ENCODE data around the gene MYL2.

The MYL2 gene

GRCh38 chr12:110888256-110888991, 32.0 kb downstream of the MYL2 start:
- DNase-seq = no peak

DNA sequence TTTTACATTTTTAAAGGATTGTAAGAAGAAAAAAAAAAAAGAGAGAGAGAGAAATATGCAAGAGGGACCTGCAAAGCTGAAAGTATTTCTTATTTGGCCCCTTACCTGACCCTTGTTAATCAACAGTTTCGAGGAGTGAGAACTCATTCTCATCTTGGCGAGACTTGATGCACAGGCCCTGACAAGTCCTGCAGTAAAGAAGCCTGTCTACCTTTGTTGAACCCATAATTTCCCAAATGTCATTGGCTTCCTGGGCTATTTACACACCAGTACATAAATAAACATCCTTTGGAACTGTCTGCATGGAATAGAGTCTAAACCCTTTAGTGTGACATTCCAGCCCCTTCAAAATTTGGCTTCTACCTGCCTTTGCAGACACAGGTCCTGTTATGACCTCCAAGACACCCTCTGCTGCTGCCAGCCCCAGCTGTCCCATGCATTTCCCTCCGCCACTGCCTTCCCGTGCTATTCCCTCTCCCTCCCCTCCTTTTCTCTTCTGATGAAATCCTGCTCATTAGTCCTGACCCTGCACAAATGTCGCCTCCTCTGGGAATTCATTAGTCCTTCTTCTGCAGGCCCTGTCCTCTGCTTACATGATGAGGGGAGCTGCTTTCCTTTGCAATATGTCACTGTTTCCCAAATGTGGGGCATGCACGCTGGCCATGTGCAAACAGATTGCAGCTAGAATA, 35.1 kb downstream of the MYL2 start:
- DNase-seq = no peak

GRCh38 chr12:110883251-110883650, 37.1 kb downstream of the MYL2 start:
- no peak for DNase-seq

DNA sequence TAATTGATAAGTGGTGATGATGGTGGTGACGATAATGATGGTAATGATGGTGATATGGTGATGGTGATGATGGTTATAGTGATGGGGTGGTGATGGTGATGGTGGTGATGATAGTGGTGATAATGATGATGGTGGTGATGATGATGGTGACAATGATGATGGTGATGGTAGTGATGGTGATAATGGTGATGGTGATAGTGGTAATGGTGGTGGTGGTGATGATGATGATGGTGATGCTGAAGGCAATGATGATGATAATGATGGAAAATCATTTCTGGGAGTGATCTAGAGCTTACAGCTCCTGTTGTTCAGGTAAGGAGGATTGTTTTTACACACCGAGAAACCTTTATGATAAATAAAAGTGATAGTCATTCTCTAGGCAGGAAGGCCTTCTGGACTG, 39.7 kb downstream of the MYL2 start:
- DNase-seq = no peak

DNA sequence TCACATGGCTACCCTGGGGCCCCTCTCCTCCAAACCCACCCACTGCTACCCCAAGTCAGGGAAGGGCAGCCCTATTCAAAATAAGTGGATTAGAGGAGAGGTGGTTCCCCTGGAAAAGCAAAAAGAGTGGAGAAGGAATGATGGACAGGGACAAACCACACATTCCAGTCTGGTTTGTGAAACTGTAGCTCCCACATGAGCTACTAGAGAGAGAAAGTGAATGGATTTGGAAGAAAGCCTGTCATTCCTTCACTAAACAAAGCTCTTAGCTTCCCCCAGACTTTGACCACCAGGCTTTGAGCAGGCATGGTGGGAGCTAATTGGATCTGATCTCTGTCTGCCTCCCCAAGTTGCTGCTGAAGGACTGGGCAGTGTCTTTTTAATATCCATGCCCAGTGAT, 45.6 kb downstream of the MYL2 start:
- no peak for DNase-seq

- no peak for DNase-seq
Measured at GRCh38 chr12:110874351-110874750, 46.0 kb downstream of the MYL2 start.

DNA sequence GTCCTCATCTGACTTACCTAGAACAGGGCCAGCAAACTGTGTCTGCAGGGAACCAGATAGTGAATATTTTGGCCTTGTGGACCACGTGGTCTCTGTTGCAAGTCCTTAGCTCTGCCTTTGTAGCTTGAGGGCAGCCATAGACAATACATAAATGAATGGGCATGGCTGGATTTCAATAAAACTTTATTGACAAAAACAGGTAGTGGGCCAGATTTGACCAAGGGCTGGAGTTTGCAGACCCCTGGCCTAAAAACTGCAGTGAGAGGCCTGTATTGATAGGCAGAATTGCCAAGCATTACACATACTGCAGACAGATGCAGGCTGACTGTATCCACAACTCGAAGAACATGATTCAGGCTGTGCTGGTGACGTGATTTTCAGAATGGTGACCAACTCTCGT, 48.3 kb downstream of the MYL2 start:
- DNase-seq = no peak

DNA sequence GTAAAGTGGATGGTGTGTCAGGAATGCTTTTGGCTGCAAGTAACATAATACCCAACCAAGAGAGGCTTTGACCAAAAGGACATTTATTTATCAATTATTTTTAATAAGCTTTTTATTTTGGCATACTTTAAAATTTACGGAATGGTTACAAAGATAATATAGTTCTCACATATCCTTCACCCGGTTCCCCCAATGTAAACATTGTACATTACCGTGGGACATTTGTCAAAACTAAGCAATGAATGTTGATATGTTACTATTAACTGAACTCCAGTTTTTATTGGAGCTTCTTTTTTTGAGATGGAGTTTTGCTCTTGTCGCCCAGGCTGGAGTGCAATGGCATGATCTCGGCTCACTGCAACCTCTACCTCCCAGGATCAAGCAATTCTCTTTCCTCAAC, 50.6 kb downstream of the MYL2 start:
- no peak for DNase-seq

- no peak for DNase-seq
Measured at GRCh38 chr12:110869026-110869425, 51.4 kb downstream of the MYL2 start.

- no peak for DNase-seq
Measured at GRCh38 chr12:110865521-110865920, 54.9 kb downstream of the MYL2 start.

DNA sequence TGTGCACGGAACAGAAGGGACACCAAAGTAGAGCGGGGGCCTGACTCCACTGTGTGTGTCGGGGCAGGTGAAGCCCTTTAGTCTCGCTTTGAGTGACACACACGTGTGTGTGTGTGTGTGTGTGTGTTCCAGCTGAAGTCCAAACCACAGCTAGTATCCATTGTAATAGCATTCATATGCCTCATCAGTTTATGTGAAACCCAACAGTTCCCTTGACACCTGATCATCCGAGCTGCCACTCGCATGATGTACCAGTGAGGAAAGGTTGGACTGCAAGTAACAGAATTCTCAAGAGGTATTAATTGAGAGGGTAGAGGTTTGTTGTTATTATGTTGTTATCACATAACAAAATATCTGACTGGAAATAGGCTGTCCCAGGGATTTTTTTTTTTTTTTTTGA, 57.2 kb downstream of the MYL2 start:
- DNase-seq = no peak

GRCh38 chr12:110862329-110862728, 58.0 kb downstream of the MYL2 start:
- no peak for DNase-seq

GRCh38 chr12:110861729-110862128, 58.6 kb downstream of the MYL2 start:
- DNase-seq = no peak

Data from NCI-H510A treated with DMSO at 0.1 percent for 48 hours (cell line).